Retinal pigment epithelial cell (primary cell): Measurements from ENCODE around the gene LCOR.
A peak's percentile ranks its signal among the peaks of the same experiment; 100 is the strongest.

Experiments
- DNase-seq: peaks from one replicate; pipeline ENCODE4 v3.0.0-alpha.2; 2010; ENCODE audit warnings: low read depth
- H3K4me3 ChIP-seq: 2 replicates; pipeline ENCODE4 v1.5.1; 2011; ENCODE audit warnings: mild to moderate bottlenecking, low read length, control low read depth, moderate library complexity
- TF ChIP-seq, protein P1 (sequence below): conservative IDR thresholded peaks from 2 replicates; pipeline ENCODE4 v1.5.1; 2011; ENCODE audit warnings: low read depth, low read length, control low read depth, inconsistent platforms

The LCOR gene

GRCh38 chr10:96830511-96831199, 1.4 kb upstream of the LCOR start:
- no peak overlapping the region for H3K4me3 ChIP-seq
- DNase-seq, result no peak
- TF ChIP-seq, protein P1, sequence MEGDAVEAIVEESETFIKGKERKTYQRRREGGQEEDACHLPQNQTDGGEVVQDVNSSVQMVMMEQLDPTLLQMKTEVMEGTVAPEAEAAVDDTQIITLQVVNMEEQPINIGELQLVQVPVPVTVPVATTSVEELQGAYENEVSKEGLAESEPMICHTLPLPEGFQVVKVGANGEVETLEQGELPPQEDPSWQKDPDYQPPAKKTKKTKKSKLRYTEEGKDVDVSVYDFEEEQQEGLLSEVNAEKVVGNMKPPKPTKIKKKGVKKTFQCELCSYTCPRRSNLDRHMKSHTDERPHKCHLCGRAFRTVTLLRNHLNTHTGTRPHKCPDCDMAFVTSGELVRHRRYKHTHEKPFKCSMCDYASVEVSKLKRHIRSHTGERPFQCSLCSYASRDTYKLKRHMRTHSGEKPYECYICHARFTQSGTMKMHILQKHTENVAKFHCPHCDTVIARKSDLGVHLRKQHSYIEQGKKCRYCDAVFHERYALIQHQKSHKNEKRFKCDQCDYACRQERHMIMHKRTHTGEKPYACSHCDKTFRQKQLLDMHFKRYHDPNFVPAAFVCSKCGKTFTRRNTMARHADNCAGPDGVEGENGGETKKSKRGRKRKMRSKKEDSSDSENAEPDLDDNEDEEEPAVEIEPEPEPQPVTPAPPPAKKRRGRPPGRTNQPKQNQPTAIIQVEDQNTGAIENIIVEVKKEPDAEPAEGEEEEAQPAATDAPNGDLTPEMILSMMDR, result peak; percentile 88

GRCh38 chr10:96831200-96831866, 765 bp upstream of the LCOR start:
- TF ChIP-seq, protein P1, result no peak
- peak overlapping the region; percentile 51 for H3K4me3 ChIP-seq
- peak; percentile 33 for DNase-seq

DNA sequence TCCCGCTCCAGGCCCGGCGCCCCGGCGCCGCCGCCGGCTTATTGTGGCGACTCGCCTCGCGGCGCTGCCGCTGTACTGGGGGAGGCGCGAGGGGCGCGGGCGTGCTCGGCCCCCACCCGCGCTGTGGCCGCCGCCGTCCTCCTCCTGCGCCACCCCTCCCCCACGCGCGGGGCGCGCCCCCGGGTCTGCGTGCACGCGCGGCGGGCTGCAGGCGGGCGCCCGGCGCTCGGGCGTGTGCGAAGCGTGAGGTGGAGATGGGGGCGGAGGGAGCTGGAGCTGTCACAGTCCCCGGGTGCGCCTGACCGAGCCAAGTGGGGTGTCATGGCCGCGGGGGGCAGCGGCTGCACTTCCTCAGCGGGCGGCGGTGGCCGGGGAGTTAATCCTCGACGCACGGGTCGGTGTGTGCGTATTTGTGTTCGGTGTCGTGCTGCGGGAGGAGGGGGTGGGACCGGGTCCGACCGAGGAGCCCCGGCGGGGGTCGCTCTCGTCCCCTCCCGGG, 672 bp downstream of the LCOR start:
- no peak for DNase-seq
- H3K4me3 ChIP-seq, result peak overlapping the region; percentile 78
- TF ChIP-seq, protein P1, result no peak

DNA sequence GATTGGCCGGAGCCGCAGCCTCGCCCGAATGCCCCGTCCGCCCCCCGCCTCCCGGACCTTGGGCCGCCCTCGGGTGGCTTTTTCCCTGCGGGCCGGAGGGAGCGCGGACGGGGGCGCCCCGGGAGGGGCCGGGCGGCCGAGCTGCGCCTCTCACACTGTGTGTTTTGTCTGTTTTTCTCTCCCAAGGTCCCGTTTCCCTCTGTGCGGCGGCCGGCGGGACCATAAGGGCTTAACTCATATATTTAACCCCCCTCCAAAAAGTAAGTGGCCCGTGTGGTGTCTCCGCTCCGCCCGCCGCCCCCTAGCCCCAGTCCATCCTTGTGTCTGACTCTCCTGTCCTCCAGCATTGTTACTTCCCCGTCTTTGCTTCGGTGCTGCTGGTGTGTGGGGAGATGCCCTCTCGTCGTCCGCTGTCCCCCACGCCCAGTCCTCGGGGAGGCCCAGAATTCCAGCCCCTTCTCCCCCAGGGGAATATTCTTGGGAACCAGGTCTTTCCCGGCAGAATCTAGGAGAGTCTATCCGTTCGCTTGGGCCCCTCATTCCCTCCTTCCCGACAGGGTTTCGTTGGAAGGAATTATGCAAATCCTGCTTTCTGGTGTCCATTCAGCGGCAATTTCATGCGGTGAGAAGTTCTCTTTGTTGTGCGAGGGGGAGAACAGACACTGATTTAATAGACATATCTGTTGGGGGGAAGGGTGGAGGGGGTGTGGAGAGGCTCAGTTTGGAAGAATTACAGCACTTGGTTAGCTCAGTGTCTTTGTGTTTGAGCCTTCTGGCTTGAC, 1.3 kb downstream of the LCOR start:
- DNase-seq, result no peak
- TF ChIP-seq, protein P1, result no peak
- H3K4me3 ChIP-seq, result peak overlapping the region; percentile 78

- TF ChIP-seq, protein P1, result no peak
- no peak for DNase-seq
- H3K4me3 ChIP-seq, result peak overlapping the region; percentile 78
Measured at GRCh38 chr10:96834120-96834519, 2.0 kb downstream of the LCOR start.

DNA sequence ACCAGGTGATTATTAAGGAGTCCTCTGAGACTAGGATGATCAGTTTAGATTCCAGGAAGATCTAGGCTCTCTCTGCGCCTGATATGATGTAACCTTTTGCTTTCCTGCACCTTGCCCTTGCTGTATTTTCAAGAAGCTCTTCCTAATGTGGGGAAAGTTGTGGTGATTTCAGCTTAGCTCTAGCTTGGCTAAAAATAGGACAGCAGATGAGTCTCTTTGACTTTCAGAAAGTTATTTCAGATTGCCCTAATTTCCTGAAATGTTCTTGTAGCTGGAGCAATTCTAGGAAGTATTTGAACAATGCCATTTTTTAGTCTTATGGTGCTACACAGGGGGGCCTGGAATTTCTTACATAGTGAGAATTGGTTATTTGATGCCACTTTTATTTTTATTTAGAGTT, 3.8 kb downstream of the LCOR start:
- TF ChIP-seq, protein P1, result no peak
- no peak for DNase-seq
- H3K4me3 ChIP-seq, result no peak overlapping the region
